Natural killer cell (primary cell): Measurements from ENCODE around the gene BNC2. TPM values are rescaled to one million over a fixed set of nuclear protein-coding genes. Genes with fewer than 3 reads are reported as not detected.

Experiments used
- ATAC-seq, 3 donors: fragments of 150-1000 bp in 2 of 3; fragments of 200-7000 bp in 1 of 3; cut with Tn5 transposase; 1 replicate in 1 of 3; 2 replicates in 2 of 3; pipeline ENCODE4 v1.10.0; 2021; ENCODE audit warnings: mild to moderate bottlenecking in 2 of 3, moderate library complexity in 2 of 3
- DNase-seq, 2 donors: peaks; one replicate each; pipeline versions ENCODE4 v3.0.0 to v3.0.0-alpha.2; 2013 to 2021; ENCODE audit warnings: mixed read lengths in 1 of 2
- H3K27ac ChIP-seq: one replicate; pipeline ENCODE4 v1.5.1; 2013; ENCODE audit warnings: mild to moderate bottlenecking, low read length
- H3K27me3 ChIP-seq: one replicate; pipeline ENCODE4 v1.6.1; 2013; ENCODE audit warnings: low read length; ENCODE audit not compliant: control insufficient read depth, insufficient read depth
- H3K36me3 ChIP-seq: one replicate; pipeline ENCODE4 v1.6.1; 2013; ENCODE audit warnings: low read length; ENCODE audit not compliant: control insufficient read depth, insufficient read depth
- H3K4me1 ChIP-seq: one replicate; pipeline ENCODE4 v1.6.1; 2013; ENCODE audit warnings: low read length; ENCODE audit not compliant: control insufficient read depth, insufficient read depth
- H3K4me3 ChIP-seq: one replicate; pipeline ENCODE4 v1.5.1; 2013; ENCODE audit warnings: low read length
- H3K9me3 ChIP-seq: one replicate; pipeline ENCODE4 v1.6.1; 2013; ENCODE audit warnings: low read length; ENCODE audit not compliant: control insufficient read depth, insufficient read depth
- H3K27ac Mint-ChIP-seq, 2 donors: one replicate each; pipeline ENCODE4 v1.8.0; 2022; ENCODE audit warnings: mild to moderate bottlenecking in 2 of 2, mixed read lengths in 2 of 2, moderate library complexity in 1 of 2
- H3K27me3 Mint-ChIP-seq, 2 donors: one replicate each; pipeline ENCODE4 v1.8.0; 2022; ENCODE audit warnings: low read depth in 2 of 2, mixed read lengths in 2 of 2
- H3K36me3 Mint-ChIP-seq: one replicate; pipeline ENCODE4 v1.8.0; 2022; ENCODE audit warnings: mixed read lengths
- H3K4me1 Mint-ChIP-seq, 2 donors: one replicate each; pipeline ENCODE4 v1.8.0; 2022; ENCODE audit warnings: mixed read lengths in 2 of 2
- H3K4me3 Mint-ChIP-seq: one replicate; pipeline ENCODE4 v1.8.0; 2022; ENCODE audit warnings: mild to moderate bottlenecking, moderate library complexity, mixed read lengths
- H3K9me3 Mint-ChIP-seq, 2 donors: one replicate each; pipeline ENCODE4 v1.8.0; 2022; ENCODE audit warnings: mixed read lengths in 2 of 2
- CTCF ChIP-seq: fragments of 200-600 bp; IDR thresholded peaks from one replicate; pipeline ENCODE4 v1.8.0; 2022; ENCODE audit warnings: antibody characterized with exemption
- WGBS: methylation state at CpG from one replicate; pipeline ENCODE4 v1.1.7; 2013; ENCODE audit warnings: missing lambda C conversion rate; ENCODE audit not compliant: insufficient coverage; 5-methylcytosine and 5-hydroxymethylcytosine counted together
- intact Hi-C: fragments of 100-400 bp; cut with micrococcal nuclease; formaldehyde crosslinking; loops from one replicate; pipeline ENCODE4 v1.14.2; 2022
- total RNA-seq, 4 donors: library from RNA; stranded (reverse); fragments of 120-200 nt in 1 of 4; gene quantifications; one replicate each; pipeline versions ENCODE4 v1.2.3 to v1.2.4, GENCODE V29; 2013 to 2022

The BNC2 gene
- total RNA-seq, 3 donors from 2014 or later (not counting 1 experiment from before 2014, with no cell fraction given): 36.9 to 84.2 (median 66.5) TPM

GRCh38 chr9:16846367-16846766 lies 24.1 kb downstream of the BNC2 start:
- Histone ChIP-seq H3K4me3 (no peak overlapping the region), H3K36me3 (no peaks in the 10 kb centered on the region), H3K27ac (no peak overlapping the region), H3K27me3 (no peaks in the 10 kb centered on the region), H3K9me3 (no peaks in the 10 kb centered on the region), H3K4me1 (no peaks in the 10 kb centered on the region)
- Mint-ChIP-seq H3K27ac (no peak overlapping the region), H3K9me3 (no peaks in the 10 kb centered on the region), H3K4me1 (peaks cover 7 to 12% of the 10 kb centered on the region in 2 donors), H3K36me3 (no peaks in the 10 kb centered on the region), H3K27me3 (no peaks in the 10 kb centered on the region), H3K4me3 (no peak overlapping the region)
- ATAC-seq: no peak
- WGBS: 87% methylated on average over 6 of the region's 6 CpGs
- intact Hi-C loops: no loop called here
- no peak for DNase-seq
- TF ChIP-seq CTCF: no peak

- Mint-ChIP-seq H3K36me3 (peaks cover 8% of the 10 kb centered on the region), H3K27ac (no peak overlapping the region), H3K4me3 (no peak overlapping the region), H3K27me3 (peaks cover 0 to 6% of the 10 kb centered on the region in 2 donors), H3K4me1 (peaks cover 33 to 48% of the 10 kb centered on the region in 2 donors), H3K9me3 (no peaks in the 10 kb centered on the region)
- TF ChIP-seq CTCF: no peak
- no peak overlapping the region for H3K4me3 ChIP-seq
- no peaks in the 10 kb centered on the region for H3K4me1 ChIP-seq
- ATAC-seq: no peak
- WGBS: 89% methylated on average over 3 of the region's 5 CpGs
- peaks cover 2% of the 10 kb centered on the region for H3K27me3 ChIP-seq
- H3K36me3 ChIP-seq: no peaks in the 10 kb centered on the region
- H3K27ac ChIP-seq: no peak overlapping the region
- intact Hi-C loops: no loop called here
- DNase-seq: no peak
- no peaks in the 10 kb centered on the region for H3K9me3 ChIP-seq
Measured at GRCh38 chr9:16834817-16835216, 35.7 kb downstream of the BNC2 start.

- Mint-ChIP-seq H3K36me3 (peaks cover 8% of the 10 kb centered on the region), H3K4me3 (no peak overlapping the region), H3K27ac (no peak overlapping the region), H3K4me1 (peaks cover 35 to 50% of the 10 kb centered on the region in 2 donors), H3K27me3 (peaks cover 0 to 6% of the 10 kb centered on the region in 2 donors), H3K9me3 (no peaks in the 10 kb centered on the region)
- Histone ChIP-seq H3K27ac (no peak overlapping the region), H3K27me3 (peaks cover 2% of the 10 kb centered on the region), H3K4me3 (no peak overlapping the region), H3K4me1 (no peaks in the 10 kb centered on the region), H3K36me3 (no peaks in the 10 kb centered on the region), H3K9me3 (no peaks in the 10 kb centered on the region)
- intact Hi-C loops: no loop called here
- no peak for TF ChIP-seq CTCF
- ATAC-seq: no peak
- DNase-seq: no peak
- WGBS: 91% methylated on average over 3 of the region's 3 CpGs
Measured at GRCh38 chr9:16833296-16833835, 37.1 kb downstream of the BNC2 start.

- Histone ChIP-seq H3K27me3 (peaks cover 5% of the 10 kb centered on the region), H3K9me3 (no peaks in the 10 kb centered on the region), H3K27ac (no peak overlapping the region), H3K36me3 (no peaks in the 10 kb centered on the region), H3K4me3 (no peak overlapping the region), H3K4me1 (no peaks in the 10 kb centered on the region)
- Mint-ChIP-seq H3K27ac (peak overlapping the region in 1 of 2 donors; percentile 32), H3K36me3 (peaks cover 8% of the 10 kb centered on the region), H3K4me3 (no peak overlapping the region), H3K4me1 (peaks cover 37 to 48% of the 10 kb centered on the region in 2 donors), H3K27me3 (peaks cover 0 to 6% of the 10 kb centered on the region in 2 donors), H3K9me3 (no peaks in the 10 kb centered on the region)
- no peak for ATAC-seq
- no peak for DNase-seq
- intact Hi-C loops: no loop called here
- 98% methylated on average over 2 of the region's 3 CpGs for WGBS
- no peak for TF ChIP-seq CTCF
Measured at GRCh38 chr9:16832101-16832500, 38.4 kb downstream of the BNC2 start.
